GM23338 (cell line): ENCODE results near the gene WASF2. TPM values are rescaled to one million over a fixed set of nuclear protein-coding genes. Genes with fewer than 3 reads are reported as not detected.

ENCODE experiments used
- ATAC-seq: fragments of 200-7000 bp; cut with Tn5 transposase; 3 replicates; pipeline ENCODE4 v1.9.1; 2020
- DNase-seq: peaks from one replicate; pipeline ENCODE4 v3.0.0-alpha.2; 2015; ENCODE audit warnings: low spot score
- H2AFZ ChIP-seq: fragments of 200-600 bp; sonication (generic); 2 replicates; pipeline ENCODE4 v1.8.0; 2016; ENCODE audit warnings: antibody characterized with exemption, mild to moderate bottlenecking, moderate library complexity
- H3F3A ChIP-seq: fragments of 200-600 bp; sonication (generic); replicated peaks from 2 replicates; pipeline ENCODE4 v1.8.0; 2017; ENCODE audit warnings: antibody characterized with exemption, mixed run types, low read depth
- H3K27ac ChIP-seq: fragments of 200-600 bp; sonication (generic); 2 replicates; pipeline ENCODE4 v1.6.1; 2016; ENCODE audit warnings: low read depth
- H3K27me3 ChIP-seq: fragments of 200-600 bp; sonication (generic); 2 replicates; pipeline ENCODE4 v1.8.0; 2016; ENCODE audit warnings: mild to moderate bottlenecking, mixed run types, moderate library complexity; ENCODE audit not compliant: insufficient read depth
- H3K36me3 ChIP-seq: fragments of 200-600 bp; sonication (generic); 2 replicates; pipeline ENCODE4 v1.8.0; 2016; ENCODE audit warnings: mild to moderate bottlenecking; ENCODE audit not compliant: insufficient read depth
- H3K4me1 ChIP-seq: fragments of 200-600 bp; sonication (generic); 2 replicates; pipeline ENCODE4 v1.8.0; 2016; ENCODE audit warnings: mild to moderate bottlenecking, moderate library complexity; ENCODE audit not compliant: insufficient read depth
- H3K4me2 ChIP-seq: fragments of 200-600 bp; sonication (generic); 2 replicates; pipeline ENCODE4 v1.7.1; 2017; ENCODE audit warnings: mixed run types
- H3K4me3 ChIP-seq: fragments of 200-600 bp; sonication (generic); 2 replicates; pipeline ENCODE4 v1.6.1; 2016; ENCODE audit warnings: mixed run types
- H3K79me2 ChIP-seq: fragments of 200-600 bp; sonication (generic); replicated peaks from 2 replicates; pipeline ENCODE4 v1.8.0; 2017; ENCODE audit warnings: mild to moderate bottlenecking; ENCODE audit not compliant: insufficient read depth
- H3K9me2 ChIP-seq: fragments of 200-600 bp; sonication (generic); 2 replicates; pipeline ENCODE4 v1.8.0; 2017; ENCODE audit not compliant: insufficient read depth
- H4K20me1 ChIP-seq: fragments of 200-600 bp; sonication (generic); replicated peaks from 2 replicates; pipeline ENCODE4 v1.8.0; 2017; ENCODE audit warnings: mild to moderate bottlenecking; ENCODE audit not compliant: insufficient read depth
- H3K27ac Mint-ChIP-seq: 2 replicates; pipeline ENCODE4 v1.8.0; 2020; ENCODE audit warnings: inconsistent platforms, mild to moderate bottlenecking, moderate library complexity, mixed read lengths
- H3K27me3 Mint-ChIP-seq: 3 replicates; pipeline ENCODE4 v1.8.0; 2022; ENCODE audit warnings: low read depth, mild to moderate bottlenecking, moderate library complexity, mixed read lengths, inconsistent platforms; ENCODE audit not compliant: insufficient read depth, poor library complexity
- H3K36me3 Mint-ChIP-seq: 3 replicates; pipeline ENCODE4 v1.8.0; 2021; ENCODE audit warnings: low read depth, mild to moderate bottlenecking, inconsistent platforms, moderate library complexity, mixed read lengths
- H3K4me1 Mint-ChIP-seq: 3 replicates; pipeline ENCODE4 v1.8.0; 2020; ENCODE audit warnings: mild to moderate bottlenecking, inconsistent platforms, mixed read lengths
- H3K4me3 Mint-ChIP-seq: 3 replicates; pipeline ENCODE4 v1.8.0; 2021; ENCODE audit warnings: moderate library complexity, mild to moderate bottlenecking, inconsistent platforms, mixed read lengths
- H3K9me3 Mint-ChIP-seq: 3 replicates; pipeline ENCODE4 v1.8.0; 2020; ENCODE audit warnings: moderate library complexity, mild to moderate bottlenecking, inconsistent platforms, mixed read lengths
- CREB1 ChIP-seq: fragments of 250-450 bp; sonication (Bioruptor Pico); IDR thresholded peaks from 2 replicates; pipeline ENCODE4 v1.5.0; 2020; ENCODE audit warnings: low read depth, mild to moderate bottlenecking, moderate library complexity
- EZH2 ChIP-seq: fragments of 200-600 bp; sonication (generic); IDR thresholded peaks from one replicate; pipeline ENCODE4 v1.8.0; 2017; ENCODE audit warnings: antibody characterized with exemption, mild to moderate bottlenecking, low read depth; ENCODE audit not compliant: unreplicated experiment
- EZH2phosphoT487 ChIP-seq: fragments of 200-600 bp; sonication (generic); IDR thresholded peaks from one replicate; pipeline ENCODE4 v1.8.1; 2018; ENCODE audit warnings: antibody characterized with exemption; ENCODE audit not compliant: unreplicated experiment
- JUNB ChIP-seq: IDR thresholded peaks from one replicate; pipeline ENCODE4 v1.6.1; 2016; ENCODE audit warnings: antibody characterized with exemption; ENCODE audit not compliant: unreplicated experiment
- NANOG ChIP-seq: IDR thresholded peaks from 2 replicates; pipeline ENCODE4 v1.6.1; 2016; ENCODE audit warnings: antibody characterized with exemption, borderline replicate concordance
- POLR2AphosphoS5 ChIP-seq: IDR thresholded peaks from 2 replicates; pipeline ENCODE4 v1.6.1; 2016; ENCODE audit warnings: antibody characterized with exemption, low read depth
- STAT1 ChIP-seq: IDR thresholded peaks from one replicate; pipeline ENCODE4 v1.6.1; 2016; ENCODE audit warnings: antibody characterized with exemption; ENCODE audit not compliant: unreplicated experiment
- ZNF114 ChIP-seq: fragments of 250-450 bp; sonication (Bioruptor Pico); IDR thresholded peaks from 2 replicates; pipeline ENCODE4 v1.5.0; 2020; ENCODE audit warnings: mild to moderate bottlenecking, moderate library complexity
- ZNF331 ChIP-seq: fragments of 250-450 bp; sonication (Bioruptor Pico); IDR thresholded peaks from 2 replicates; pipeline ENCODE4 v1.5.0; 2020; ENCODE audit warnings: low read depth, mild to moderate bottlenecking, moderate library complexity
- polyA plus RNA-seq: library from polyadenylated mRNA; unstranded; fragments of >200 nt; fragmentation: Nextera tagmentation; extraction: Ambion mirVana; gene quantifications from 2 replicates; pipeline ENCODE4 v1.2.1, GENCODE V29; 2016
- total RNA-seq: library from RNA; depleted of rRNA; stranded (reverse); fragments of >200 nt; shearing (Covaris generic); gene quantifications from 2 replicates; pipeline ENCODE4 v1.2.3, GENCODE V29; 2014
- TF ChIP-seq, protein P1 (sequence below): IDR thresholded peaks from 2 replicates; pipeline ENCODE4 v1.6.1; 2016; ENCODE audit warnings: antibody characterized with exemption
- TF ChIP-seq, protein P2 (sequence below), 2 experiments: fragments of 200-600 bp in 1 of 2; sonication (generic) in 1 of 2; conservative IDR thresholded peaks; 2 replicates each; pipeline versions ENCODE4 v1.5.1 to v1.6.1; 2016 to 2017; ENCODE audit warnings: antibody characterized with exemption in 2 of 2, low read depth in 2 of 2, mild to moderate bottlenecking in 2 of 2, moderate library complexity in 1 of 2
- TF ChIP-seq, protein P3 (sequence below): IDR thresholded peaks from one replicate; pipeline ENCODE4 v1.6.1; 2018; ENCODE audit warnings: antibody characterized with exemption; ENCODE audit not compliant: unreplicated experiment
- TF ChIP-seq, protein P4 (sequence below): fragments of 250-450 bp; sonication (Bioruptor Pico); IDR thresholded peaks from 2 replicates; pipeline ENCODE4 v1.5.0; 2020; ENCODE audit warnings: mild to moderate bottlenecking, moderate library complexity

The WASF2 gene
- total and polyA plus RNA-seq, 2 experiments from 2014 or later = 40.9 to 95.6 TPM

DNA sequence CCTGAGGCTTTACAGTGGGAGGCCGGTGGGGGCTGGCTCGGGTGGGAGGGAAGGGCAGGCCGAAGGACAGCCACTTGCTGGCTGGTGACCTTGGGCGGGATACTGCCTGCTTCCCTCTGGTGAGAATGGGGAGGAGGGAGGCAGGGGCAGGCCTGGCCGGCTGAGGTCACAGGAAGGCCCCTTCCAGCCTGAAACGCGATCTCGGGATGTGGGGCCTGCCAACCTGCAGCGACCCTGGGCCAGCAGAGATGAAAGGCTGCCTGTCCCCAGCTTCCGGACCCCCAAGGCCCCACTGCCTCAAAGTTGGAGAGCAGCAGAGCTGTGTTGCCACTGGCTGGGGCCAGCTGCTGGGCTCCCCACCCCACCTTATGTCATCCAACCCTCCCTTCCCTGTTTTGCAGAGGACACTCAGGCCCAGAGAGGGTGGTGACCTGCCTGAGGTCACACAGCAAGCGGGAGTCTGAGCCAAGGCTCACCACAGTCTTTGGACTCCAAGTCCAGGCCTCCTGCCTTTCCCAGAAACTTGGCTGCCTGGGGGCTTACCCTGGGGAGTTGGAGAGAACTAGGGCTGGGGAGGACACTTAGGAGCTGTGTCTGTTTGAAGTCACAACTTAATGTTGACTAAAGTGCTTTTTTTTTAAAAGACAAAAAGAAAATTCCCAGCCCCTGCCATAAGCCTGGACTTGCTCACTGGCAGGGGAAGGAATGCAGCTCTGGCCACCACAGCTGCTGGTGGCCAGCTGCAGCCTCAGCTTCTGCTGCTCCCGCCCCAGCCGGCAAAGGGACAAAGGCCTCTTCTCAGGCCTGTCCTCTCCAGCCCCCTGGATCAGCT lies 14.8 kb upstream of the WASF2 start:
- Histone ChIP-seq H3K27ac (peak overlapping the region; percentile 90; the same call in 1 of the 2 replicates), H3K4me2 (peak overlapping the region; percentile 57), H3F3A (peaks cover 3% of the 10 kb centered on the region), H4K20me1 (no peaks in the 10 kb centered on the region), H3K4me1 (peaks cover 17% of the 10 kb centered on the region), H3K79me2 (no peaks in the 10 kb centered on the region), H3K27me3 (no peaks in the 10 kb centered on the region), H3K9me2 (no peaks in the 10 kb centered on the region), H3K36me3 (no peaks in the 10 kb centered on the region), H2AFZ (peak overlapping the region; percentile 90), H3K4me3 (no peak overlapping the region)
- no peak for TF ChIP-seq NANOG
- no peak for TF ChIP-seq JUNB
- TF ChIP-seq, protein P1, sequence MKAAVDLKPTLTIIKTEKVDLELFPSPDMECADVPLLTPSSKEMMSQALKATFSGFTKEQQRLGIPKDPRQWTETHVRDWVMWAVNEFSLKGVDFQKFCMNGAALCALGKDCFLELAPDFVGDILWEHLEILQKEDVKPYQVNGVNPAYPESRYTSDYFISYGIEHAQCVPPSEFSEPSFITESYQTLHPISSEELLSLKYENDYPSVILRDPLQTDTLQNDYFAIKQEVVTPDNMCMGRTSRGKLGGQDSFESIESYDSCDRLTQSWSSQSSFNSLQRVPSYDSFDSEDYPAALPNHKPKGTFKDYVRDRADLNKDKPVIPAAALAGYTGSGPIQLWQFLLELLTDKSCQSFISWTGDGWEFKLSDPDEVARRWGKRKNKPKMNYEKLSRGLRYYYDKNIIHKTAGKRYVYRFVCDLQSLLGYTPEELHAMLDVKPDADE = no peak
- no peak for TF ChIP-seq STAT1
- TF ChIP-seq, protein P2, sequence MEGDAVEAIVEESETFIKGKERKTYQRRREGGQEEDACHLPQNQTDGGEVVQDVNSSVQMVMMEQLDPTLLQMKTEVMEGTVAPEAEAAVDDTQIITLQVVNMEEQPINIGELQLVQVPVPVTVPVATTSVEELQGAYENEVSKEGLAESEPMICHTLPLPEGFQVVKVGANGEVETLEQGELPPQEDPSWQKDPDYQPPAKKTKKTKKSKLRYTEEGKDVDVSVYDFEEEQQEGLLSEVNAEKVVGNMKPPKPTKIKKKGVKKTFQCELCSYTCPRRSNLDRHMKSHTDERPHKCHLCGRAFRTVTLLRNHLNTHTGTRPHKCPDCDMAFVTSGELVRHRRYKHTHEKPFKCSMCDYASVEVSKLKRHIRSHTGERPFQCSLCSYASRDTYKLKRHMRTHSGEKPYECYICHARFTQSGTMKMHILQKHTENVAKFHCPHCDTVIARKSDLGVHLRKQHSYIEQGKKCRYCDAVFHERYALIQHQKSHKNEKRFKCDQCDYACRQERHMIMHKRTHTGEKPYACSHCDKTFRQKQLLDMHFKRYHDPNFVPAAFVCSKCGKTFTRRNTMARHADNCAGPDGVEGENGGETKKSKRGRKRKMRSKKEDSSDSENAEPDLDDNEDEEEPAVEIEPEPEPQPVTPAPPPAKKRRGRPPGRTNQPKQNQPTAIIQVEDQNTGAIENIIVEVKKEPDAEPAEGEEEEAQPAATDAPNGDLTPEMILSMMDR (conservative IDR thresholded peaks at IDR 0.05; ENCODE audit: low read depth in 2 of 2) = no peak
- no peak for TF ChIP-seq ZNF114 (CRISPR knock-in tag)
- TF ChIP-seq, protein P3, sequence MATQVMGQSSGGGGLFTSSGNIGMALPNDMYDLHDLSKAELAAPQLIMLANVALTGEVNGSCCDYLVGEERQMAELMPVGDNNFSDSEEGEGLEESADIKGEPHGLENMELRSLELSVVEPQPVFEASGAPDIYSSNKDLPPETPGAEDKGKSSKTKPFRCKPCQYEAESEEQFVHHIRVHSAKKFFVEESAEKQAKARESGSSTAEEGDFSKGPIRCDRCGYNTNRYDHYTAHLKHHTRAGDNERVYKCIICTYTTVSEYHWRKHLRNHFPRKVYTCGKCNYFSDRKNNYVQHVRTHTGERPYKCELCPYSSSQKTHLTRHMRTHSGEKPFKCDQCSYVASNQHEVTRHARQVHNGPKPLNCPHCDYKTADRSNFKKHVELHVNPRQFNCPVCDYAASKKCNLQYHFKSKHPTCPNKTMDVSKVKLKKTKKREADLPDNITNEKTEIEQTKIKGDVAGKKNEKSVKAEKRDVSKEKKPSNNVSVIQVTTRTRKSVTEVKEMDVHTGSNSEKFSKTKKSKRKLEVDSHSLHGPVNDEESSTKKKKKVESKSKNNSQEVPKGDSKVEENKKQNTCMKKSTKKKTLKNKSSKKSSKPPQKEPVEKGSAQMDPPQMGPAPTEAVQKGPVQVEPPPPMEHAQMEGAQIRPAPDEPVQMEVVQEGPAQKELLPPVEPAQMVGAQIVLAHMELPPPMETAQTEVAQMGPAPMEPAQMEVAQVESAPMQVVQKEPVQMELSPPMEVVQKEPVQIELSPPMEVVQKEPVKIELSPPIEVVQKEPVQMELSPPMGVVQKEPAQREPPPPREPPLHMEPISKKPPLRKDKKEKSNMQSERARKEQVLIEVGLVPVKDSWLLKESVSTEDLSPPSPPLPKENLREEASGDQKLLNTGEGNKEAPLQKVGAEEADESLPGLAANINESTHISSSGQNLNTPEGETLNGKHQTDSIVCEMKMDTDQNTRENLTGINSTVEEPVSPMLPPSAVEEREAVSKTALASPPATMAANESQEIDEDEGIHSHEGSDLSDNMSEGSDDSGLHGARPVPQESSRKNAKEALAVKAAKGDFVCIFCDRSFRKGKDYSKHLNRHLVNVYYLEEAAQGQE = no peak
- no peak for TF ChIP-seq ZNF331 (CRISPR knock-in tag)
- TF ChIP-seq, protein P4, sequence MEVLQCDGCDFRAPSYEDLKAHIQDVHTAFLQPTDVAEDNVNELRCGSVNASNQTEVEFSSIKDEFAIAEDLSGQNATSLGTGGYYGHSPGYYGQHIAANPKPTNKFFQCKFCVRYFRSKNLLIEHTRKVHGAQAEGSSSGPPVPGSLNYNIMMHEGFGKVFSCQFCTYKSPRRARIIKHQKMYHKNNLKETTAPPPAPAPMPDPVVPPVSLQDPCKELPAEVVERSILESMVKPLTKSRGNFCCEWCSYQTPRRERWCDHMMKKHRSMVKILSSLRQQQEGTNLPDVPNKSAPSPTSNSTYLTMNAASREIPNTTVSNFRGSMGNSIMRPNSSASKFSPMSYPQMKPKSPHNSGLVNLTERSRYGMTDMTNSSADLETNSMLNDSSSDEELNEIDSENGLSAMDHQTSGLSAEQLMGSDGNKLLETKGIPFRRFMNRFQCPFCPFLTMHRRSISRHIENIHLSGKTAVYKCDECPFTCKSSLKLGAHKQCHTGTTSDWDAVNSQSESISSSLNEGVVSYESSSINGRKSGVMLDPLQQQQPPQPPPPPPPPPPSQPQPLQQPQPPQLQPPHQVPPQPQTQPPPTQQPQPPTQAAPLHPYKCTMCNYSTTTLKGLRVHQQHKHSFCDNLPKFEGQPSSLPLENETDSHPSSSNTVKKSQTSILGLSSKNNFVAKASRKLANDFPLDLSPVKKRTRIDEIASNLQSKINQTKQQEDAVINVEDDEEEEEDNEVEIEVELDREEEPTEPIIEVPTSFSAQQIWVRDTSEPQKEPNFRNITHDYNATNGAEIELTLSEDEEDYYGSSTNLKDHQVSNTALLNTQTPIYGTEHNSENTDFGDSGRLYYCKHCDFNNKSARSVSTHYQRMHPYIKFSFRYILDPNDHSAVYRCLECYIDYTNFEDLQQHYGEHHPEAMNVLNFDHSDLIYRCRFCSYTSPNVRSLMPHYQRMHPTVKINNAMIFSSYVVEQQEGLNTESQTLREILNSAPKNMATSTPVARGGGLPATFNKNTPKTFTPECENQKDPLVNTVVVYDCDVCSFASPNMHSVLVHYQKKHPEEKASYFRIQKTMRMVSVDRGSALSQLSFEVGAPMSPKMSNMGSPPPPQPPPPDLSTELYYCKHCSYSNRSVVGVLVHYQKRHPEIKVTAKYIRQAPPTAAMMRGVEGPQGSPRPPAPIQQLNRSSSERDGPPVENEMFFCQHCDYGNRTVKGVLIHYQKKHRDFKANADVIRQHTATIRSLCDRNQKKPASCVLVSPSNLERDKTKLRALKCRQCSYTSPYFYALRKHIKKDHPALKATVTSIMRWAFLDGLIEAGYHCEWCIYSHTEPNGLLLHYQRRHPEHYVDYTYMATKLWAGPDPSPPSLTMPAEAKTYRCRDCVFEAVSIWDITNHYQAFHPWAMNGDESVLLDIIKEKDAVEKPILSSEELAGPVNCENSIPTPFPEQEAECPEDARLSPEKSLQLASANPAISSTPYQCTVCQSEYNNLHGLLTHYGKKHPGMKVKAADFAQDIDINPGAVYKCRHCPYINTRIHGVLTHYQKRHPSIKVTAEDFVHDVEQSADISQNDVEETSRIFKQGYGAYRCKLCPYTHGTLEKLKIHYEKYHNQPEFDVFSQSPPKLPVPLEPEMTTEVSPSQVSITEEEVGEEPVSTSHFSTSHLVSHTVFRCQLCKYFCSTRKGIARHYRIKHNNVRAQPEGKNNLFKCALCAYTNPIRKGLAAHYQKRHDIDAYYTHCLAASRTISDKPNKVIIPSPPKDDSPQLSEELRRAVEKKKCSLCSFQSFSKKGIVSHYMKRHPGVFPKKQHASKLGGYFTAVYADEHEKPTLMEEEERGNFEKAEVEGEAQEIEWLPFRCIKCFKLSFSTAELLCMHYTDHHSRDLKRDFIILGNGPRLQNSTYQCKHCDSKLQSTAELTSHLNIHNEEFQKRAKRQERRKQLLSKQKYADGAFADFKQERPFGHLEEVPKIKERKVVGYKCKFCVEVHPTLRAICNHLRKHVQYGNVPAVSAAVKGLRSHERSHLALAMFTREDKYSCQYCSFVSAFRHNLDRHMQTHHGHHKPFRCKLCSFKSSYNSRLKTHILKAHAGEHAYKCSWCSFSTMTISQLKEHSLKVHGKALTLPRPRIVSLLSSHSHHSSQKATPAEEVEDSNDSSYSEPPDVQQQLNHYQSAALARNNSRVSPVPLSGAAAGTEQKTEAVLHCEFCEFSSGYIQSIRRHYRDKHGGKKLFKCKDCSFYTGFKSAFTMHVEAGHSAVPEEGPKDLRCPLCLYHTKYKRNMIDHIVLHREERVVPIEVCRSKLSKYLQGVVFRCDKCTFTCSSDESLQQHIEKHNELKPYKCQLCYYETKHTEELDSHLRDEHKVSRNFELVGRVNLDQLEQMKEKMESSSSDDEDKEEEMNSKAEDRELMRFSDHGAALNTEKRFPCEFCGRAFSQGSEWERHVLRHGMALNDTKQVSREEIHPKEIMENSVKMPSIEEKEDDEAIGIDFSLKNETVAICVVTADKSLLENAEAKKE (CRISPR knock-in tag) = no peak
- TF ChIP-seq POLR2AphosphoS5 = no peak
- no peak for TF ChIP-seq CREB1 (CRISPR knock-in tag)
- TF ChIP-seq EZH2 = no peak
- no peak for TF ChIP-seq EZH2phosphoT487
- peaks cover 16% of the 10 kb centered on the region for H3K27me3 Mint-ChIP-seq
- H3K4me3 Mint-ChIP-seq = no peak overlapping the region
- H3K36me3 Mint-ChIP-seq = no peaks in the 10 kb centered on the region
- peaks cover 2% of the 10 kb centered on the region; the same call in 2 of the 3 replicates for H3K9me3 Mint-ChIP-seq
- DNase-seq = peak; percentile 72
- peaks cover 23% of the 10 kb centered on the region for H3K4me1 Mint-ChIP-seq
- peak; percentile 79 for ATAC-seq
- H3K27ac Mint-ChIP-seq = no peak overlapping the region; the same call in 1 of the 2 replicates
